Activated CD4-positive, alpha-beta T cell treated with anti-CD3 and anti-CD28 coated beads, Interleukin-2, amount 10 ng/mL, durations not matched to agents 7 days and 5 days (primary cell): ENCODE measurements around the gene RPL3. TPM values are rescaled to one million over a fixed set of nuclear protein-coding genes. Genes with fewer than 3 reads are reported as not detected.

Experiments
- CTCF ChIA-PET: fragments of 350-600 bp; sonication (Branson Sonifier 250); formaldehyde crosslinking; loops from one replicate; lab custom pipeline; 2021; ENCODE audit warnings: antibody characterized with exemption; lab: Charles Lee
- POLR2A ChIA-PET: fragments of 350-600 bp; sonication (Branson Sonifier 250); formaldehyde crosslinking; loops from one replicate; lab custom pipeline; 2021; ENCODE audit warnings: antibody characterized with exemption; lab: Charles Lee
- DNase-seq: peaks from one replicate; pipeline ENCODE4 v3.0.0-alpha.2; 2020
- H3K27ac Mint-ChIP-seq: one replicate; pipeline ENCODE4 v1.8.0; 2021; ENCODE audit warnings: mild to moderate bottlenecking, moderate library complexity, mixed read lengths
- H3K27me3 Mint-ChIP-seq: one replicate; pipeline ENCODE4 v1.8.0; 2021; ENCODE audit warnings: mixed read lengths
- H3K36me3 Mint-ChIP-seq: one replicate; pipeline ENCODE4 v1.8.0; 2021; ENCODE audit warnings: low read depth, mixed read lengths
- H3K4me1 Mint-ChIP-seq: one replicate; pipeline ENCODE4 v1.8.0; 2021; ENCODE audit warnings: mixed read lengths
- H3K4me3 Mint-ChIP-seq: one replicate; pipeline ENCODE4 v1.8.0; 2021; ENCODE audit warnings: mild to moderate bottlenecking, moderate library complexity, mixed read lengths
- H3K9me3 Mint-ChIP-seq: one replicate; pipeline ENCODE4 v1.8.0; 2021; ENCODE audit warnings: mixed read lengths
- total RNA-seq, 2 experiments: library from RNA; stranded (reverse); gene quantifications; one replicate each; pipeline ENCODE4 v1.2.3, GENCODE V29; 2021

Gene RPL3
- 1,000 to 10,000 TPM; 1,621 to 1,780 TPM for total RNA-seq

DNA sequence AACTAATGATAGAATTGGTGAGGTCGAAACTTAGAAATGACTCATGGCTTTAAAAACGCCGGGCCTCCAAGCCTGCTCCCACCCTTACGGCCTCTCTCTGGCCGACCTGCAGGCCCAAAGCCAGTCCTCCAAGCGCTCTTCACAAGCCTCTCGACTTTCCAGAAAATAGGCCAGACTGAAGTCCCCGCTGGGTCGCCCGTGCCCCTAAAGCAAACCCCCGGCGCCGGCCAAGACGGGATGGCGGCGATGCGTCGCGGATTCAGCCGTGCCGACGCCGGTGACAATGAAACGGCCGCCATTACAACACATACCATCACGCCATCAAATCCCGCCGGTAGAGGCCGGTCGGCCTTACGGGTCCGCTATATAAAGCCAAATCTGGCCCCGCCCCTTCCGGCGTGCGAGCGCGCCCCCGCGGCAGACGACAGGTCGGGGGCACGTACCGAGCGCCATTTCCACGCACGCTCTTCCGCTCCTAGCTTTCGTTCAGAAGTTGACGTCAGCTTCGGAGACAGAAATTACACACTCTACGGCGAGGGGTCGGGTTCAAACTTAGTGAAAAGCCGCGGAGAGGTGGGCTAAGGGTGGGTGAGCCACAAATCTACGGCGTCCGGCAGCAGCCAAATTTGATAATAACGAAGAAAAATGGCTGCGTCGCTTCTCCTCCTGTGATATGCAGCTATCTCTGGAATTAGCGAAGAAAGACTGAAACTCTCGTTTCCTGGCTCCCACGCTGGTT lies at the start of gene RPL3:
TSS of gene RPL3 (minus strand) at position 340 of the 739 bp plus-strand sequence. CDS start at position 314, 26 bp downstream.
- H3K4me1 Mint-ChIP-seq: peaks cover 43% of the 10 kb centered on the region
- H3K27me3 Mint-ChIP-seq: no peaks in the 10 kb centered on the region
- POLR2A ChIA-PET: interaction anchor here (0.6 to 2.0 kb wide), 7 partner anchors 149 to 1661 kb away, joined by 3 to 10 read pairs (median 4); partner anchors contain the start of genes ATF4 and PDXP
- CTCF ChIA-PET: interaction anchor here (0.6 to 5.2 kb wide), 12 partner anchors 12 to 545 kb away, joined by 3 to 36 read pairs (median 4); partner anchors contain the start of gene TAB1
- peak within 1 kb of the TSS; percentile 95 for H3K4me3 Mint-ChIP-seq
- DNase-seq: peak; percentile 96
- peak within 1 kb of the TSS; percentile 100 for H3K27ac Mint-ChIP-seq
- H3K36me3 Mint-ChIP-seq: peaks cover 49% of the 10 kb centered on the region
- H3K9me3 Mint-ChIP-seq: no peaks in the 10 kb centered on the region

GRCh38 chr22:39369186-39369585 lies 49.8 kb upstream of the RPL3 start:
- no peak for DNase-seq
- Mint-ChIP-seq H3K27ac (no peak overlapping the region), H3K27me3 (no peaks in the 10 kb centered on the region), H3K4me3 (no peak overlapping the region), H3K9me3 (no peaks in the 10 kb centered on the region), H3K4me1 (peaks cover 9% of the 10 kb centered on the region), H3K36me3 (no peaks in the 10 kb centered on the region)
- CTCF ChIA-PET: interaction anchor here (0.7 kb wide), 1 partner anchor 44 kb away, joined by 4 read pairs; no protein-coding TSS in a partner anchor
- POLR2A ChIA-PET: no interaction called here

GRCh38 chr22:39368461-39368911 lies 49.1 kb upstream of the RPL3 start:
- H3K9me3 Mint-ChIP-seq: no peaks in the 10 kb centered on the region
- no peaks in the 10 kb centered on the region for H3K27me3 Mint-ChIP-seq
- H3K27ac Mint-ChIP-seq: no peak overlapping the region
- peaks cover 9% of the 10 kb centered on the region for H3K4me1 Mint-ChIP-seq
- CTCF ChIA-PET: no interaction called here
- no peak overlapping the region for H3K4me3 Mint-ChIP-seq
- POLR2A ChIA-PET: no interaction called here
- no peak for DNase-seq
- no peaks in the 10 kb centered on the region for H3K36me3 Mint-ChIP-seq

DNA sequence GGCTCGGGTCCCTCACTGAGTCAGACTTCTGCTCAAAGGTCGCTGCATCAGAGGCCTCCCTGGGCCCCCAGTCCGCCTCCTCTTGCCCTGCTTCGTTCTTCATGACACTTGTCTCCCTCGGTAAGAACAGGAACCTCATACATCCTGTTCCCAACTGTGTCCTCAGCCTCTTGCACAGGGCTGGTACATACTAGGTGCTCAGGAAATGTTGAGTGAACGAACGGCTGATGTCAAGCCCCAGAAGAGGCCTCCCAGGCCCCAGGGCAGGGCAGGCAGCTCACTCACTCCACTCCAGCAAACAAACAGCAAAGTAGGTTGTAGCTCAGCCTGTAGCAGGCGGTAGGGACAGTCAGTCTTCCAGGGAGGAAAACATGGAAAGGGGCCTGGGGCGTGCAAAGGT lies 47.6 kb upstream of the RPL3 start:
- H3K4me3 Mint-ChIP-seq: no peak overlapping the region
- no peak for DNase-seq
- POLR2A ChIA-PET: no interaction called here
- H3K36me3 Mint-ChIP-seq: no peaks in the 10 kb centered on the region
- H3K4me1 Mint-ChIP-seq: peaks cover 9% of the 10 kb centered on the region
- no peak overlapping the region for H3K27ac Mint-ChIP-seq
- peaks cover 2% of the 10 kb centered on the region for H3K27me3 Mint-ChIP-seq
- CTCF ChIA-PET: interaction anchor here (1.1 kb wide), 2 partner anchors 33 to 35 kb away, joined by 3 read pairs; partner anchors contain the start of gene TAB1
- no peaks in the 10 kb centered on the region for H3K9me3 Mint-ChIP-seq

DNA sequence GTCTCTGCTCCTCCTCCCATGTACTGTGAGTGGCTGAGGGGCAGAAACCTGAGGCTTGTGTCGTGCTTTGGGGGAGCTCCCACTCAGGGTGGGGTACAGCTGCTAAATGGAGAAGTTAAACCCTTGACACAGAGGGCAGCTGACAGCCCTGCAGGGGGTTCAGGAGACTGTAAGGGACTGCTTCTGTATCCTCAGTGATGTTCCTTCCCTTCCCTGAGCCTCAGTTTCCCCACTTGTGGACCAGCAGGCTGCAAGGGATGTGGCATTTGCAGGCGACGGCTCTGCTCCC lies 46.0 kb upstream of the RPL3 start:
- CTCF ChIA-PET: no interaction called here

GRCh38 chr22:39364714-39365491 lies 45.5 kb upstream of the RPL3 start:
- Mint-ChIP-seq H3K27me3 (peaks cover 2% of the 10 kb centered on the region), H3K9me3 (no peaks in the 10 kb centered on the region), H3K4me3 (no peak overlapping the region), H3K4me1 (peaks cover 9% of the 10 kb centered on the region), H3K36me3 (no peaks in the 10 kb centered on the region), H3K27ac (no peak overlapping the region)
- POLR2A ChIA-PET: no interaction called here
- DNase-seq: no peak
- CTCF ChIA-PET: no interaction called here

More for the DNA sequence above, 46.0 kb upstream of the RPL3 start:
- H3K27ac Mint-ChIP-seq: no peak overlapping the region
- POLR2A ChIA-PET: no interaction called here
- no peak for DNase-seq
- no peaks in the 10 kb centered on the region for H3K36me3 Mint-ChIP-seq
- H3K4me3 Mint-ChIP-seq: no peak overlapping the region
- no peaks in the 10 kb centered on the region for H3K9me3 Mint-ChIP-seq
- H3K4me1 Mint-ChIP-seq: peaks cover 9% of the 10 kb centered on the region
- H3K27me3 Mint-ChIP-seq: peaks cover 2% of the 10 kb centered on the region

DNA sequence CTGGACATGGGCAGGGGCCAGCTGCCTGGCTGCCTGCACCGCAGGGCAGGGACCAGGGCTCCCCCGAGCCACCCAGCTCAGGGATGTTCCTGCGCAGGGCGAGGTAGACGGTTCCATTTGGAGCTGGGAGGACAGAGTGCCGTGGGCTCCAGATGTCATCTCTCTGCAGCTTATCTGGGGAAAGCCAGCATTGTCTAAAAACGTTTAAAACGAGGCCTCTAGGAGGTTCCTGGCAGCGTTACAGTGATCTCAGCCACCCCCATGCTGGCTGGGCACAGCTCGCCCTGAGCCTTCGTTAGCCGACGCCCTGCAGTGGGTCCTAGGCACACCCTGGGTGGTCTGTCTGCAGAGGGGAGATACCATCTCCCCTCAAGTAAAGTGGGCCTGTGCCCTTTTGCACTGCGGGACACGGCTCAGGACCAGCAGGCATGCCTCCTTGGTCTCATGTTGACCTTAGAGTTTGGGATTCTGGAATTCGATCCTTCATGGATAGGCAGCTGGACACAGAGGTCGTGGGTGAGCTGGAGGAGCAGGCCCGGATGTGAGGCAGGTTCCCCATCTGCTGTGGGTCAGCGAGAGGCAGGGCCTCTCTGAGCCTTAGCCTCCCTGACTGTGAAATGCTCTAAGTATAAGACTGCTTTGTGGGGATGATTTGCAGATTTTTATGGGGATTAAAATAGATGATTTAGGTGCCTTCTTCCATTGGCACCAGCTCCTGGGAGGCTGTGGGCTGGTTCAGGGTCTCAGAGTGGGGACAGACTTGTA lies 44.5 kb upstream of the RPL3 start:
- H3K4me1 Mint-ChIP-seq: peaks cover 9% of the 10 kb centered on the region
- no peak for DNase-seq
- H3K9me3 Mint-ChIP-seq: no peaks in the 10 kb centered on the region
- H3K27ac Mint-ChIP-seq: no peak overlapping the region
- CTCF ChIA-PET: no interaction called here
- H3K27me3 Mint-ChIP-seq: peaks cover 2% of the 10 kb centered on the region
- no peaks in the 10 kb centered on the region for H3K36me3 Mint-ChIP-seq
- H3K4me3 Mint-ChIP-seq: no peak overlapping the region
- POLR2A ChIA-PET: no interaction called here

DNA sequence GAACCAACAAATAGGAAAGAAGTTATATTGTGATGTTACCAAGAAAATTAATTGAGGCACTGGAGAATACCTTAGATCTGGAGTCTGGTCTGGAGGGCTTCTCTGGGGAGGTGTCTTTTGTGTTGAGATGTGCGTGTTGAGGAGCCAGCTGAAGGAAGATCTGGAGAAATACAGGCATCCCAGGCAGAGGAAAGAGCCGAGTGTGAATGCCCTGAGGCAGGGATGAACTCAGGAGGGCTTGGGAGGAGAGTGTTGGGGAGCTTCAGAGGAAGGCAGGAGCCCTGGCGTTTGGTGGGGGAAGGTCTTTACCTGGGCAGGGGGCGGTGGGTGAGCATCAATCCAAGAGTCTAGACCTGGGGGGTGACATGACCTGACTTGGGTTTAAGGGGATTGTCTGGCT lies 43.5 kb upstream of the RPL3 start:
- peaks cover 8% of the 10 kb centered on the region for H3K4me1 Mint-ChIP-seq
- H3K4me3 Mint-ChIP-seq: no peak overlapping the region
- POLR2A ChIA-PET: no interaction called here
- no peaks in the 10 kb centered on the region for H3K36me3 Mint-ChIP-seq
- H3K9me3 Mint-ChIP-seq: no peaks in the 10 kb centered on the region
- no peak for DNase-seq
- CTCF ChIA-PET: no interaction called here
- no peak overlapping the region for H3K27ac Mint-ChIP-seq
- H3K27me3 Mint-ChIP-seq: peaks cover 2% of the 10 kb centered on the region

DNA sequence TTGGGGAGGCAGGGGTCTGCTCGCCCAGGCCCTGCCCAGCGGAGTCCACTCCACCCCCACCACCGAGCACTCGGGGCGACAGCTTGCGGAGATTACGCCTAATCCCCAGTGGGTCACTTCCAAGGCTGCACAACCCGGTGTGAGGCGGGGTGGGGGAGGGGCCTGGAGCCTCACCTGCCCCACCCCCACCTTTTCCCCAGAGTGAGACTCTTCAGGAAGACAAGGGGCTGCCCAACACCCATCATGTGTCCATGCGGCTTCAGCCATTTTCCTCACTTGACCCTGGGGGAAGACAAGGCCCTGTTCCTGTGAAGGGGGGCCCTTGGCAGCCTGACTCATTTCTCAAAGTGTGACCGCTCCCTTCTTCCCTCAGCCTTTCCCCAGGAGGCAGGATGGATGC lies 42.8 kb upstream of the RPL3 start:
- Mint-ChIP-seq H3K4me1 (peaks cover 5% of the 10 kb centered on the region), H3K27me3 (peaks cover 2% of the 10 kb centered on the region), H3K36me3 (no peaks in the 10 kb centered on the region), H3K9me3 (no peaks in the 10 kb centered on the region), H3K27ac (no peak overlapping the region), H3K4me3 (no peak overlapping the region)
- no peak for DNase-seq
- ChIA-PET POLR2A (no interaction called here), CTCF (interaction anchor here (0.7 kb wide), 1 partner anchor 113 kb away, joined by 3 read pairs; no protein-coding TSS in a partner anchor)

DNA sequence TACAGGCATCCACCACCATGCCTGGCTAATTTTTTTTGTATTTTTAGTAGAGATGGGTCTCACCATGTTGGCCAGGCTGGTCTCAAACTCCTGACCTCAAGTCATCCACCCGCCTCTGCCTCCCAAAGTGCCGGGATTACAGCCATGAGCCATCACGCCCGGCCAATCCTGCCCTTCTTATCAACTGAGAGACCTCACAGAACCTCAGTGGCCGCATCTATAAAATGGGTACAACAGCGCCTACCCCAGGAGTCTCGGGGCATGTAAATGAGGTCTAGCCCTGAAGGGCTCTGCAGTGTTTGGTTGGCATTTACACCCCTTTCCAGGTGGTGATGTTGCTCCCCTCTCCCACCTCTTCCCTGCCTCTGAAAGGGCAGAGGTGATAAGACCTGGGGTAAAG lies 42.1 kb upstream of the RPL3 start:
- Mint-ChIP-seq H3K36me3 (no peaks in the 10 kb centered on the region), H3K27ac (no peak overlapping the region), H3K9me3 (no peaks in the 10 kb centered on the region), H3K4me1 (no peaks in the 10 kb centered on the region), H3K27me3 (peaks cover 2% of the 10 kb centered on the region), H3K4me3 (no peak overlapping the region)
- no peak for DNase-seq
- CTCF ChIA-PET: no interaction called here
- POLR2A ChIA-PET: no interaction called here

DNA sequence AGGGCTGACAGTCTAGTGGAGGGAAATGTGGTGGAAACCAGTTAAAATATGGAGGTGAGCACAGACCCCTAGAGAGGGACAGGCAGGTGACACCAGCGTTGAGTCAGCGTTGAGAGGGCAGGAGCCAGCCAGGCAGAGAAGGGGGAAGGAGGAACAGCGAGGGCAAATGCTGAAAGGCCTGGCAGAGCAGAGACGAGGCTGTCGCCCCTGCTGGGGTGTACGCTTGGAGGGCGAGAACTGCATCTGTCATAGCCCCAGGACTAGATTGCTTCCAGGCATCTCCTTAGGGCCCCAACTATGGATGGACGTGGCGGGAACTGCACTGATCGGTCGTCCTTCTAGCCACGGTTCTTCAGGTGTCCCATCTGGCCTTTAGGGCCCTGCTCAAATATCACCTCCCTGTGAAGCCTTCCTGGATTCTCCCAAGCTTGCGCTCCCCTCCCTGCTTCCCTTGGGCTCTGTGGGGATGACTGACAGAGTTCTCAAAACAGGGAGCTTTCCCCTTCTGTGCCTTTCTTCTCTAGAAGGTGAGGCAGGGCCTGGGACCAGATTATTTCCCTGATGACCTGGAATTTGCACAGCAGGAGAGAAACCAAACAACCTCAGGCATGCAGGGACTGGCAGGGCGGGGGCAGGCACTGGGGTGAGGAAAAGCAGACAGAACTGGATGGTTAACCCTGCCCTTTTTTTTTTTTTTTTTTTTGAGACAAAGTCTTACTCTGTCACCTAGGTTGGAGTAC lies 41.4 kb upstream of the RPL3 start:
- H3K9me3 Mint-ChIP-seq: no peaks in the 10 kb centered on the region
- no peak for DNase-seq
- H3K4me1 Mint-ChIP-seq: no peaks in the 10 kb centered on the region
- CTCF ChIA-PET: no interaction called here
- peaks cover 2% of the 10 kb centered on the region for H3K27me3 Mint-ChIP-seq
- H3K36me3 Mint-ChIP-seq: no peaks in the 10 kb centered on the region
- peak overlapping the region; percentile 75 for H3K27ac Mint-ChIP-seq
- POLR2A ChIA-PET: no interaction called here
- no peak overlapping the region for H3K4me3 Mint-ChIP-seq

DNA sequence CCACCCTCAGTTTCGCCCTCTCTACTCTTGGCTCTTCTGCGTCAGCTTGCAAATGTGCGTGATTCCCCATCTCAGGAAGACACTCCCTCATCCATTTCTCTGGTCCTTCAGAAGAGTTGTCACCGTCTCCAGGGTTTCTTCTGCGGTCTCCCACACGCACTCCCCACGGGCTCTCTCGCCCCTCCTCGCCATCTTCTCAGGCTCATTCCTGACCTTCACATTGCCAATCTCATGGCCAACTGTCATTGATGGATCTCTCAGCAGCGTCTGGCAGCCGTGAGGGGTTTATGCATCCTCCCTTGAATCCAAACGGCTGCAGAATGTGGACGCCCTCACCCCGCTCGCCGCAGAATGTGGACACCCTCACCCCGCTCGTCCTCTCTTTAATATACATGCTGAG lies 40.8 kb upstream of the RPL3 start:
- Mint-ChIP-seq H3K9me3 (no peaks in the 10 kb centered on the region), H3K4me1 (no peaks in the 10 kb centered on the region), H3K27ac (peak overlapping the region; percentile 75), H3K36me3 (no peaks in the 10 kb centered on the region), H3K4me3 (no peak overlapping the region), H3K27me3 (peaks cover 2% of the 10 kb centered on the region)
- ChIA-PET POLR2A (no interaction called here), CTCF (no interaction called here)
- no peak for DNase-seq
